NK-92 (cell line): ENCODE measurements around the gene PTPRD.

Source experiments
- DNase-seq: peaks from one replicate; lab custom pipeline; 2025; ENCODE audit not compliant: unreplicated experiment; lab: John Stamatoyannopoulos, UW

The PTPRD gene

DNA sequence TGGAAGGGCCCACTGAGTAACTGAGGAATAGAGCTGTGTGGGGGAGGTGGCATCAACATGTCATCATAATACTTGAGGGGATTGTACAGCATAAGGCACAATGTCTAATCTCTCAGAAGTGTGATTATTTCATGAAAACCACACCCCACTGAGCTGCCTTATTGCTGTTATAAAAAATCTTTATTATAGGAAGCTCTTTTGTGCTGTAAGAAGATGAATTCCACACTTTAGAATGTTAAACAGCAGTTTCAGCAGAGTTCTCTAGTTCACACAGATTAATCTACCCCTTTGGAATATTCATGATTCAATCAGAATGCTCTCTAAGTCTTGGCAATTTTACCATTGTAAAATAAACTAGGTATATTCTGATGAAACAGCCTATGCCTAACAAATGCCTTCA lies 1389.6 kb downstream of the PTPRD start:
- no peak for DNase-seq

DNA sequence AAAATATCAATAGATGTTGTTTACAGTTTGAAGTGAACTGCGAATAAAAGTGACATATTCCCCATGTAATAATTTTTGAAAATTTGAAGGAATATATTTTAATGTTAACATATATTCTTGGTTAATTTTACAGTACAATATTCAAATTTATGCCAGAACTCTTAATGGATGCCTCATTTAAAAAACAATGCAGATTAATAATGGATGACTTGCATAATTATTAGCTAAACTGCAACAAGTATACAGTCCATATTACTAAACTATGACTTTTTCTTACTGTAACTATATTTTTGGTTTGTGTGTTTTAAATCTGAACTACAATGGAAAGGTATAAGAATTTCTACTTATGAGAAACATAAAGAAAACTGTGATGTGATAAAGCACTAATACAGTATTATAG lies 1390.1 kb downstream of the PTPRD start:
- no peak for DNase-seq

DNA sequence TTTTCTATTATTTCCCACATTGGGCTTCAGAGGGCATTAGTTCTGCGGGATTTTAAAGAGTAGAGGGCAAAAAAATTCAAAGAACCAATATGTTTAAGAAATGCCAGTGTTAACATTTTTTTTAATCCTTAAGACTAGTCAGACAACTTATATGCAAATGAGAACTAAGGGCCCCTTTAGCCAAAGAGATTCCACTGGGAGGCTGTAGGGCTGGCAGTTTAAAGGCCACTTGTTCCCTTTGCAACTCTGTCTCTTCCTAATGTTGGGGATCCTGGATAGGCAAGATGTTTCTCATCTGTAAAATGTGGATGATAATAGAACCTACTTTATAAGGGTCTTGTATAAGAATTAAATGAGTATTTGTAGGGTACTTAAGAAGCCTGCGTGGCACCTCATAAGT lies 1395.9 kb downstream of the PTPRD start:
- DNase-seq = no peak

DNA sequence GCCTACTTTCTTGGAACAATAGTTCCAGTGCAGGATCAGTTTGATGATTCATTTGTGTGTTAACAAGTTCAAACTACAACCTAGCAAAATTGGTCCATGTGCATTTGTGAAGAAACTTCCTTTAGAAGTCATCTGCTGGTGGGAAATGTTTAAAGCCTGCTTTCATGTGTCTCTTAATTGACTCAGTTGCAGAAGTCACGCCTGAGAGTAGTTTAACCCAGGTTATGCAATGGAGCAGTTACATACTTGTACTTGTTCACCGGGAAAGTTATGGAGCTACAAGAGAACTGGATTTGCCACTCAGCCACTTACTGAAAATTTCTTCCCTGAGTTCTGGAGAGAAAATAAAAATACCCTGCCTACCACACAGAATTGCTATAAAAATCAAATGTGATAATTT lies 1397.8 kb downstream of the PTPRD start:
- no peak for DNase-seq

DNA sequence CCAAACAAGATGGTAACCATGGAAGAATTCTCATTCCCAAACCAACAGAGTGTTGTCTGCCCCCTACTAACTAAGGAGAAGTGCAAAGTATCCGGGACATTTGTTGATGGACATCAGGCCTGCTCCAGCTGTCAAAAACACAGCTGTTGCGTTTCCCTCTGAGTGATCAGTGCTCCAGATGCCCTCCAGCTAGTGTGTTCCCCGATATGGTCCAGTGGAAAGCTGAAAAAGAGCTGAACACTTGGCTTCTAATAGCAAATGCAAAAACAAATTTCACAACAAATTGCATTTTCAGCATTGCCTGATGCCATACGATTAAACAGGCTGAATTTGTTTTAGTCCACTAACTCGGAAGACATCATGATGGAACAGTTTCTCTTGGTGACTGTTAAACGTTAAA lies 1398.7 kb downstream of the PTPRD start:
- no peak for DNase-seq

DNA sequence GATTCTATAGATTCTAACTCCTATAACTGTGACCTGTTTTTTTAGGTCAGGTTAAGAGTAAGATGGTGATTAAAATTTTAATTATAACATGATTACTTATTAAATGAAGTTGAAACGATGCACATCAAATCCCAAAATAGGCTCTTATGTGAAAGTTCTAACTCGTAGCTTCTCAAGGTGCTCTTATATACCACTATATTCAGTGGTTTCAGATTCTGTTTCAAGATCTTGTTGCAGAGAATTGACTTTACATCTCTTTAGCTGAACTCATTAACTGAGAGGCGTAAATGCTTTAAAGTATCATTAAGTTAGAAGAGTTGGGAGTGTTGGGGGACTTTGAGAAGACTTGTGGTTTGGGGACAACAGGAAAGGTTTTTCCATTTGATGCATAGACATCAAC lies 1399.8 kb downstream of the PTPRD start:
- no peak for DNase-seq

DNA sequence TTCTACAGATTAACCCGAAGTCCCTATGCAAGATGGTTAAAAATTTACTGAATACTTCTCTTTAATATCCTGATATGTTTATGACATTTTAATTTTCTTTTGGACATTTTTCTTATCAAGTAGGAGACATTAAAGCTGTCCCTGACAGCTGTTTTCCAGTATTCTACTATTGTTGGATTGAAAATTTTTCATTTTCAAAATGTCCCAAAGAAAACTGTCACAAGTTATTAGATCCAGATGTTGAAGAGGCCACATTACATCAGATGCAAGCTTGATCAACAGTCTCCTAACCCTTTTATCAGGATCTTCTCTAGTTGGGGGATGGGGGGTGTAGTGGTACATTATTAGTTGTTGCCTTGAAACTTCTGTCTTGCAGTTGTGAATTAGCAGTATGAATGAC lies 1410.5 kb downstream of the PTPRD start:
- no peak for DNase-seq

DNA sequence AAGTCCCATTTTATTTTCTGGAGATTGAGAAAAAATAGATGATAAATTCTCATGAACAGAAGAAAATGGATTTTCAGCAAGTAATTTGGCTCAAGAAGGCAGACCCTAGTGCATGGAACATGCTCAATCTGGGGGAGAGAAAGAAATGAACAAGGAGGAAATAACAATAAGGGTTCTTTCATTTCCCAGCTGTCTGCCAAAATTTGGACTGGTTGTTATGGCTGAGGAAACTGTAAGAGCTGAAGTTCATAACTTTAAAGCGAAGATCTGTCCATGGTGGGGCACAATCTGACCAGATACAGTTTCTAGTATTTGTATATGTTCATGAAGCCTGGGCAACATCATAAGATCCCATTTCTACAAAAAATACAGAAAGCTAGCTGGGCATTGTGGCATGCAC lies 1426.7 kb downstream of the PTPRD start:
- DNase-seq = no peak

DNA sequence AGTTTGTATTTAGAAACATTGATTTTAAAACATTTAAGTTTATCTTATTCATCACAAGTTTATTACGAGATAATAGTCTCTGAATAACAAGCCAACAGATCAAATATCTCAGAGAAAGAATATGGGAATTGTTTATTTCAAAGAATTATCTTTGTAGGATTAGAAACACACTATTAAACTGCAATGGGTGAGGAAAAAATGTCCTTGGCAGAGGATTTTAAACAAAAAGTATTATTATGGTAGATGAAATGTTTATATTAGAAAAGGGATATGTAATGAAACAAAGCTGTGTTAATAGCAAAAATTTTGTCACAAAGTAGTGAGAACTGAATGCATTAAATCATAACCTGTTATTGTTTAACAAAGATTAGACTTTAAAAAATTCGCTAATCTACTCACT lies 1430.4 kb downstream of the PTPRD start:
- no peak for DNase-seq

DNA sequence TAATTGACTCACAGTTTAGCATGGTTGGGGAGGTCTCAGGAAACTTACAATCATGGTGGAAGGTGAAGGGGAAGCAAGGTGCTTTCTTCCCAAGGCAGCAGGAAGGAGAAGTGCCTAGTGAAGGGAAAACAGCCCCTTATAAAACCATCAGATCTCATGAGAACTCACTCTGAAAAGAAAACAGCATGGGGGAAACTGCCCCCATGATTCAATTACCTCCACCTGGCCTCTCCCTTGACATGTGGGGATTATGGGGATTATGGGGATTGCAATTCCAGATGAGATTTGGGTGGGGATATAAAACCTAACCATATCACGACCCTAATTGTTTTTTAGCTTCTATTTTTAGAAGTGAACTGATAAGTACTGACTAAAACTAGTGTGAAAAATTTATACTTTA lies 1435.7 kb downstream of the PTPRD start:
- no peak for DNase-seq

DNA sequence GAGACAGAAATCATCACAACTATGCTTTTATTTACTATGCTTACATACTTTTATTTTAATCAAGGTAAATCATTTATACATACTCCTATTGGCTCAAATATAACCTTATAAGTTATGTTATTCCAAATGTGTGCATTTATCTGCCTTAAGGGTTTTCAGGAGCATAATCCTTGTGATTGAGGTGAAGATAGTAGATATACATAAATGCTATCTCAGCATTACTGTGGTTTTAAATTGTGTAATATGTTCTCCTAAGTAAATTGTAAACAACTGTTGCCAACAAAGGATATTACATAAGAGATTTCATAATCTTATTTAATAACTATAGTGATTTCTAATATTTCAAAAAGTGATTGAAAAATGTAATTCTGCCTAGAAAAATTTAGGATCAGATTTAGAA lies 1438.4 kb downstream of the PTPRD start:
- no peak for DNase-seq

DNA sequence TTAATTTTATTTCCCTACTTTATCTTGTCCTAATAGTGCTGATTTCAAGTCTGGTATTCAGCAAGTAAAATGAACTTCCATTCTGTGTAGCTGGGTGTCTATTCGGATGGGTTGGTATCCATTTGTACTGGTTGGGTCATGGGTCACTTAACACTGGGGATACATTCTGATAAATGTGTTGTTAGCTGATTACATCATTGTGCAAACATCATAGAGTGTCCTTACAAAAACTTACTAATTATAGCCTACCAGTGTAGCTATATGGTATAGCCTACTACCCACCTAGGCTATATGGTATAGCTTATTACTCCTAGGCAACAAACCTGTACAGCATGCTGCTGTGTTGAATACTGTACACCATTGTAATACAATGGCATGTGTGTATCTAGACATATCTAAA lies 1439.5 kb downstream of the PTPRD start:
- DNase-seq = no peak

DNA sequence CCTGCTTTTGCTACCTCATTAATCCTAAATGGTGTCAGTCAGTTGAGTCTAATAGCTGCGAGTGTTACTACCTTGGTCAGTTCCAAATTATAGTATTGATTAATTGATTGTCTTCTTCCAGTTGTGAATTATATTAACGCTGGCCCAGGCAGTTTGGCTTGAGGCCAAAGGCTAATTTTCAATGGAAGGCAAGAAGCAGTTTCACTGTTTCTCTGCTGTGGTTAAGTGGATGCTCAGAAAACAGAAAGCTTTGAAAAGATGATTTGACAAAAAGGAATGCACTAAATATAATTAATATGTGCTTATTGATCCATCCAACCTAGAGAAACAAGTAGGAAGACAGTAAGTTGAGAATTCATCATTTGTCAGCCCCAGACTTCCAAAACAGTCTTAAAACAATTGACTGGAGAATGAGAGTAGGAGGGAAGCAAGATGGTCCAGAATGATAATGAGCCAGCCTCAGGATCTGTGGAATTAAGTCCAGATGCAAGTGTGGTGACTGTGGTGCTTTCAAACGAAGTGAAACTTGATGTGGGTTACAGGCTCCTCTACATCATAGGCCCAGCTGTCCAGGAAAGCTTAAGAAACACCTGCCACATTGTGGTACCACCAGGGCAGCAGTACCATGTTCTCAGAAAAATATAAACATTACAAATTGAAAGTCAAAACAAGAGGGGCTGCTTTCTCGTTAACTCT lies 1442.2 kb downstream of the PTPRD start:
- no peak for DNase-seq

DNA sequence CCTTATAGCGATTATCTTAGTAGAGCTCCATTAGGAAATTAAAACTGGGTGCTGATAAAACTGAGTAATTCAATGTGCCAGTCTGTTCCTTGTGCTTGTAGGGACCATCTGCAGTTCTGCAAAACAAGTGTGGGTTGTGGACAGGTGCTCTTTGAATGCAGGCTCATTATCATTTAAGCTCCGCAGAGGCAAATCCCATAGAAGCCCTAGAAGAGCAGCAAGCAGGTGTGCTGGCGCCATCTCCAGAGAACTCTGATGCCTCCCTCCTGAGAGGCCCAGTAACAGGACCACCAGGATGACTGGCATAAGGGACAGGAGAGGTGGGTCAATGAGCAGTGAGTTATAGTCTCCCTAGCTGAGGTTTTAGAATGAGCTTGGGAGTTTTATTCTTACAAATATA lies 1470.8 kb downstream of the PTPRD start:
- DNase-seq = no peak

DNA sequence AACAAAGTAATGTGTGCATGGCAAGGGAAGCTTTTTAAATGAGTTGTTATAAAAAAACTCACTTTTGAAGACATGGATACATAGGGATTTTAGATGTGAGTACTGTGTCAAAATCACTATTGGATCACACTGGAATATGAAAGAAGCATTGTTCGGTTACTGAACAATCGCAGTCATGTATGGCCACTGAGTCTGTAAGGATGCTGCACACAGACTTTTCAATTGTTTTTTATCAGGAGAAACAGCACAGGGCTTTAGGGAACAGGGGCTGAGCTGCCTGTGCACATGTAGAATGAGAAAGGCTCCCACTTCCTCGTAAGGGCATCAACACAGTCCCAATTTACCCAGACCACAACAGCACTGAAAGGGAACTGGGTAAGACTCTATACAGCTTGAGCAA lies 1479.3 kb downstream of the PTPRD start:
- no peak for DNase-seq

DNA sequence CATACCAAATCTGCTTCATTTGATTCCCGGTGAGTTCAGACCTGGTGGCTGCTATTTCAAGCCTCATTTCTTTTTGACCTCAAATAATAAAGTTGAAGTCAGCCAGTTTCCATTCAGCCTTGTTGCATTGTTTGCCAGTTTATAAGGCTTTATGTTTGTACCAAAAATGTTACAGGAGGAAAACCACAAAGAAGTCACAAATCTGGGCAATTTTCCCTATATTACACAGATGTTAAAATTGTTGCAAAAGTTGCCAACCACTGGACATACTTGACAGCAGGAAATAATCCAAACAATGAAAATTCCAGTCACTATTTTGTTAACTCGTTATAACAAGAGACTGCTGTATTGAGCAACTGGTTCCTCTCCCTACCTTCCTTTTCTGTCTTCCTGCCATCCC lies 1488.2 kb downstream of the PTPRD start:
- no peak for DNase-seq

DNA sequence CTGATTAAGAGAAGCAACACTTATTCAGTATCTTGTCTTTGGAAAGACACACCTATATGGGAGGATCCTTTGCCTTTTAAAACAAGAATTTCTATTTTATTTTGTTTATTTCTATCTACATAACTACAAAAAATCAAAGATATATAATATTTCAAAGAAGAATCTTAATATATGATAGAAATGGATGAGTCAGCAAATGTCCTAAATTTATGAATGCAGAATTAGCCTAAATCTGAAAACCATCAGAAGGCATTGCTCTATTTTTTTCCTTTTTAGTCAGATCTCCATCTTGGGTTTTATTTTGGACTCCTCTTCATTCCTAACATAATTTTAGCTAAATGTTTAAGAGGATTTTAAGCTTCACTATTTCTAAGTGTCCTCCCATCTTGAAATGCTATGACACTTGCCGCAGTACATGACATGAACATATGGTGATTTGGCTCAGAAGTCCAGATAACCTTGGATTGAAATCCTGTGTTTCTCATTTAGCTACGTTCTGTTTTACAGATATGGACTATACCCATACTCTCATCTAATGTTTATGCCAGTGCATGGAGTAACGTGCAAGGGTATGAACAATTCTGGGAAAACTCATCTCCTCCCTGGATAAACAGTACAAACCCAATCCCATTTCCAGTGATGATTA lies 1490.4 kb downstream of the PTPRD start:
- DNase-seq = no peak

DNA sequence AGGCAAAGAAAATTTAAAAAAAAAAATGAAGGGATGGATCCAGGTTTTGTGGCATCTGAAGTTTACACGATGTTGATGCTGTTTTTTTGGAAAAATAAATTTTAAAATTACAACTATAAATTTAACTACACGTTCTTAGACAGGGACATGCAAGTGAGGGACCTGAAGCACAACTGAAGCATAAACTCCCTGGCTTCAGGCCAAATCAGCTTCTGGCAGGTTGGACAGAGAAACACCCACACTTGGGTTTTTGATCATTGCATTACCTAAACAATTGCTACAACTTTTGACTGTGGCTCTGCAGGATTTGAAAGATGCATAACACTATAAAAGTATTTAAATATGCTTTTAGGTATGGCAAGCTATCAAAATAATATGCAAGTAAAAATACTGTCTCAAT lies 1494.9 kb downstream of the PTPRD start:
- DNase-seq = no peak

DNA sequence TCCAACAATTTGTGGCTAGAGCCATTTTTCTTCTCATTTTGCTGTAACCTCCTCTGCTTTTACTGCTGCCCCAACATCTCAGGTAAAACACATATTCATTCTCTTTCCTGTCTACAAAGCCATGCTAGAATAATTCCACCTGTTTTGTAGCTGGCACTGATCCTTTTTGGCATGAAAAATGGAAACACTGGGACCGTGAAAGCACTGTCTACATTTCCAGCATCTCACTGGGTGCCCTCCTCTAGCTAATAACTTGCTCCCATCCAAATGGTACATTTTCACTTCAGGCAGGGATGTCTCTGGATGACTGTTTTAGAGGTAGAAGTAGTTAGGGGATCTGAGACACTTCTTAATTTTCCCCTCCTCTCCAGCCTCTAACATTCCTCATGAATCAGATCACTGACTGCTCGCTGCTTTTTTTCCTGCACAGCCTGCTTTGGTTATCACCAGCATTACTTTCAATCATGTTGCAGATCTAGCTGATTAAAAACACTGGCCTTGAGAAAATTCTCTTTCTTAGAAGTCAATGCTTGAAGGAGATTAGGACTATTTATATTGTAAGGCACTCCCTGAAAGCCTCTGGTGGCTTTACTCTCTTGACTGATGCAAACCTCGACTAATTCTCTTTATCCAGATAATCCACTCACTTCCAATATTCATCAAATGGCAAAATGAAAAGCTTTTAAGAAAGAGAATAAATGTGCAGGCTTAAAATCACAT lies 1500.6 kb downstream of the PTPRD start:
- no peak for DNase-seq

DNA sequence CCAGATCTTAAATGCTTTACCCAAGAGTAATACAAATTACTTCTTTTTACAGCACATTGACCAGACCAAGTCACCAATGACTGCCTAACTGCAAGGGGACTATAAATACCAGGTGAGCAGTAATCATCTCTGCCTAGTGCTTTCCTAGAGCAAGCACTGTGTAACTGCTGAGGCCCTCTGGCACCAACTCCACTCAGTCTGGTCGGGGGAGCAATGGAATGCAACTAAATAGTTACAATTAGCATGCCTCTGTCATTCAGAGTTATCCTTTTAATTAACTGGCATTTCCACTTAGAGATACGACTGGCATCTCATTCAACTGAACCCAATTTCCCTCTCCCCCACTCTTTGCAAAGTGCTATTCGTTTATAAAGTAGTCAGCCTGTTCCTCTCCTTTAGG lies 1504.2 kb downstream of the PTPRD start:
- no peak for DNase-seq

DNA sequence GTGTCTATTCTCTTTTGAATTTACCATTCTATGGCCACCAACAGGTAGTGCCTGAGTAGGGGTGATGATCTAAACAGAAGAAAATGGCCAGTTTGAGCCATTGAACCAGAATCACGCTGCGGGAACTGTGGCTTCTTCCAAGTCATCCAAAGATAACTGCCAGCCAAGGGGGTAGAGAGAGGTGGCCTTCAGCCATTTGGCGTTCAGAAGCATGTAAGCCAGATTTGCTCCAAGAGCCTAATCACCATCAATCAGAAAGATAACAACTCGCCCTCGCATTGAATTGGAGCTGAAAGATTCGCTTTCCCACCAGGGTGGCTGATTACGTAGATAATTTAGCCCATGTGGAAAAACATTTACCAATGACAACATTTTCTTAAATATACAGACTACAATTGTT lies 1510.5 kb downstream of the PTPRD start:
- DNase-seq = no peak

DNA sequence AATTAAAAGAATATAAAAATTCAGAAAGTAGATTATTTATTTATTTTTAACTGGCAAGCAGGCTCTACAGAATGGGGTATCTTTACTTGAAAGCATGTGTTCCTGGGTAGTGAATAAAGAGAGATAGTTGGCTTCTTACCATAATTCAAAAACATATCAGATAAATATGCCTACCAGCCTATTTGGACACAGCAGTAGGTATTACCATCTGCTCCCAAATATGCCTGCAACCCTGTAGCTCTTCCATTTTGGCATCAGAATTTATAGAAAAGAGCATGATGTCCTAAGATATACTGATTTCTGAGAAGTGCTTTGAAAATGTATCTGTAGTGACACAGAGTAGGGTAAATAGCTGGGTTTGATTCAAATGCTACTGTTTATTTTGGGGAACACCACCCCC lies 1512.7 kb downstream of the PTPRD start:
- no peak for DNase-seq

DNA sequence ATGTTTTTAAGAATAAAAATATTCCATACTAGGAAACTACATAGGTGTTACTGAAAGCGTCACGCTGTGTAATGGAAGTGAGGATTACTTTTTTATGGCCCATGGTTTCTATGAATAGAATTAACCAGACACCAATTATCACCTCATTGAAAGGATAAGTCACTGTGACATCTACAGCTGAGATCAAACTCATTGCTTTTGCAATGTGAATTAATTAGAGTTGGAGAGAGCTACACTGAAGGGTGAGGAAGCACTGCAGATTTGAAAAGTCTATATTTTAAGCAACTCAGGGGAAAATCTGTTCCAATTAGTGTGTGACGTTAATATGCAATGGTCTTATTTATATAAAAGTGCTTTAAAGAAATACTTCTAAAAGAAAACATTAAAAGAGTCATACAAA lies 1513.2 kb downstream of the PTPRD start:
- DNase-seq = no peak
